OCI-LY1 (cell line): ENCODE data around the gene ZNF45.

ENCODE experiments used
- H2AFZ ChIP-seq: fragments of 200-600 bp; sonication (generic), shearing (Covaris generic); 2 replicates; pipeline ENCODE4 v1.6.0; 2014; ENCODE audit warnings: antibody characterized with exemption, mild to moderate bottlenecking, low read length
- H3F3A ChIP-seq: fragments of 200-600 bp; sonication (generic), shearing (Covaris generic); 2 replicates; pipeline ENCODE4 v1.6.0; 2014; ENCODE audit warnings: mild to moderate bottlenecking, antibody characterized with exemption, low read length, moderate library complexity; ENCODE audit not compliant: insufficient read depth
- H3K27ac ChIP-seq: fragments of 200-600 bp; sonication (generic); 2 replicates; pipeline ENCODE4 v1.5.1; 2014; ENCODE audit warnings: low read length, mixed run types, mild to moderate bottlenecking, low read depth; ENCODE audit not compliant: poor library complexity, severe bottlenecking
- H3K27me3 ChIP-seq: fragments of 200-600 bp; sonication (generic); 2 replicates; pipeline ENCODE4 v1.6.0; 2014; ENCODE audit warnings: antibody characterized with exemption, mild to moderate bottlenecking, low read length, moderate library complexity; ENCODE audit not compliant: insufficient read depth
- H3K36me3 ChIP-seq: fragments of 200-600 bp; sonication (generic); 2 replicates; pipeline ENCODE4 v1.6.1; 2014; ENCODE audit warnings: mild to moderate bottlenecking, antibody characterized with exemption, low read length, moderate library complexity, mixed read lengths; ENCODE audit not compliant: insufficient read depth
- H3K4me1 ChIP-seq: fragments of 200-600 bp; sonication (generic); 2 replicates; pipeline ENCODE4 v1.5.1; 2014; ENCODE audit warnings: mild to moderate bottlenecking, low read length, moderate library complexity; ENCODE audit not compliant: insufficient read depth, severe bottlenecking
- H3K4me2 ChIP-seq: fragments of 200-600 bp; sonication (generic), shearing (Covaris generic); 2 replicates; pipeline ENCODE4 v1.6.1; 2014; ENCODE audit warnings: low read length
- H3K4me3 ChIP-seq: fragments of 200-600 bp; sonication (generic); 2 replicates; pipeline ENCODE4 v1.5.1; 2014; ENCODE audit warnings: low read length, low read depth, mild to moderate bottlenecking, mixed read lengths; ENCODE audit not compliant: poor library complexity, severe bottlenecking
- H3K79me2 ChIP-seq: fragments of 200-600 bp; shearing (Covaris generic); 2 replicates; pipeline ENCODE4 v1.6.1; 2016; ENCODE audit warnings: mixed run types, low read length, mixed read lengths; ENCODE audit not compliant: insufficient read depth
- H3K9ac ChIP-seq: fragments of 200-600 bp; sonication (generic), shearing (Covaris generic); 2 replicates; pipeline ENCODE4 v1.6.1; 2014; ENCODE audit warnings: mild to moderate bottlenecking, low read length, mixed read lengths
- H3K9me2 ChIP-seq: fragments of 200-600 bp; sonication (generic), shearing (Covaris generic); 2 replicates; pipeline ENCODE4 v1.6.1; 2014; ENCODE audit warnings: low read depth, mild to moderate bottlenecking, low read length, mixed read lengths
- H3K9me3 ChIP-seq: fragments of 200-600 bp; shearing (Covaris generic); 2 replicates; pipeline ENCODE4 v1.6.1; 2014; ENCODE audit warnings: low read length, mixed read lengths
- H4K20me1 ChIP-seq: fragments of 200-600 bp; sonication (generic), shearing (Covaris generic); 2 replicates; pipeline ENCODE4 v1.6.0; 2016; ENCODE audit warnings: mild to moderate bottlenecking, low read length; ENCODE audit not compliant: insufficient read depth
- EZH2 ChIP-seq: fragments of 200-600 bp; sonication (generic), shearing (Covaris generic); IDR thresholded peaks from 2 replicates; pipeline ENCODE4 v1.8.0; 2017; ENCODE audit warnings: borderline replicate concordance, mixed run types, mild to moderate bottlenecking, antibody characterized with exemption, low read length, moderate library complexity, mixed read lengths
- TF ChIP-seq, protein P1 (sequence below): fragments of 200-600 bp; sonication (generic), shearing (Covaris generic); IDR thresholded peaks from 2 replicates; pipeline ENCODE4 v1.5.1; 2017; ENCODE audit warnings: mild to moderate bottlenecking, antibody characterized with exemption, low read length, moderate library complexity, mixed read lengths

ZNF45 gene

DNA sequence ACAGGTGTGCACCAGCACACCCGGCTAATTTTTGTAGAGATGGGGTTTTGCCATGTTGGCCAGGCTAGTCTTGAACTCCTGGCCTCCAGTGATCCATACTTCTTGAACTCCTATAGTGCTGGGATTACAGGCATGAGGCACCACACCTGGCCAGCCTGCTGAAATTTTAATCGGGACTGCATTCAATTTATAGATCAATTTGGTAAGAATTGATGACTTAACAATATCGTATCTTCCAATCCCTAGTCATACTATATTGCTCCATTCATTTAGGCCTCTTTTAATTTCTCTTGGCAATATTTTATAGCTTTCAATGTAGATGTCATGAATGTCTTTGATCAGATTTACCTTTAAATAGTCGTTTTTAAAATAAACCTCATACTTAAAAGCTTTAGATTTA lies 5.6 kb upstream of the ZNF45 start:
- Histone ChIP-seq H3K4me1 (peaks cover 3% of the 10 kb centered on the region), H3K9ac (no peak overlapping the region), H3K9me2 (no peaks in the 10 kb centered on the region), H4K20me1 (no peaks in the 10 kb centered on the region), H3K36me3 (no peaks in the 10 kb centered on the region; the same call in 1 of the 2 replicates), H3K79me2 (no peaks in the 10 kb centered on the region), H3K4me2 (no peak overlapping the region), H3K9me3 (peaks cover 11% of the 10 kb centered on the region; the same call in 1 of the 2 replicates), H3K4me3 (no peak overlapping the region), H3F3A (no peaks in the 10 kb centered on the region), H3K27ac (no peak overlapping the region), H3K27me3 (no peaks in the 10 kb centered on the region), H2AFZ (no peak overlapping the region)
- TF ChIP-seq EZH2: no peak
- TF ChIP-seq, protein P1, sequence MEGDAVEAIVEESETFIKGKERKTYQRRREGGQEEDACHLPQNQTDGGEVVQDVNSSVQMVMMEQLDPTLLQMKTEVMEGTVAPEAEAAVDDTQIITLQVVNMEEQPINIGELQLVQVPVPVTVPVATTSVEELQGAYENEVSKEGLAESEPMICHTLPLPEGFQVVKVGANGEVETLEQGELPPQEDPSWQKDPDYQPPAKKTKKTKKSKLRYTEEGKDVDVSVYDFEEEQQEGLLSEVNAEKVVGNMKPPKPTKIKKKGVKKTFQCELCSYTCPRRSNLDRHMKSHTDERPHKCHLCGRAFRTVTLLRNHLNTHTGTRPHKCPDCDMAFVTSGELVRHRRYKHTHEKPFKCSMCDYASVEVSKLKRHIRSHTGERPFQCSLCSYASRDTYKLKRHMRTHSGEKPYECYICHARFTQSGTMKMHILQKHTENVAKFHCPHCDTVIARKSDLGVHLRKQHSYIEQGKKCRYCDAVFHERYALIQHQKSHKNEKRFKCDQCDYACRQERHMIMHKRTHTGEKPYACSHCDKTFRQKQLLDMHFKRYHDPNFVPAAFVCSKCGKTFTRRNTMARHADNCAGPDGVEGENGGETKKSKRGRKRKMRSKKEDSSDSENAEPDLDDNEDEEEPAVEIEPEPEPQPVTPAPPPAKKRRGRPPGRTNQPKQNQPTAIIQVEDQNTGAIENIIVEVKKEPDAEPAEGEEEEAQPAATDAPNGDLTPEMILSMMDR: no peak

DNA sequence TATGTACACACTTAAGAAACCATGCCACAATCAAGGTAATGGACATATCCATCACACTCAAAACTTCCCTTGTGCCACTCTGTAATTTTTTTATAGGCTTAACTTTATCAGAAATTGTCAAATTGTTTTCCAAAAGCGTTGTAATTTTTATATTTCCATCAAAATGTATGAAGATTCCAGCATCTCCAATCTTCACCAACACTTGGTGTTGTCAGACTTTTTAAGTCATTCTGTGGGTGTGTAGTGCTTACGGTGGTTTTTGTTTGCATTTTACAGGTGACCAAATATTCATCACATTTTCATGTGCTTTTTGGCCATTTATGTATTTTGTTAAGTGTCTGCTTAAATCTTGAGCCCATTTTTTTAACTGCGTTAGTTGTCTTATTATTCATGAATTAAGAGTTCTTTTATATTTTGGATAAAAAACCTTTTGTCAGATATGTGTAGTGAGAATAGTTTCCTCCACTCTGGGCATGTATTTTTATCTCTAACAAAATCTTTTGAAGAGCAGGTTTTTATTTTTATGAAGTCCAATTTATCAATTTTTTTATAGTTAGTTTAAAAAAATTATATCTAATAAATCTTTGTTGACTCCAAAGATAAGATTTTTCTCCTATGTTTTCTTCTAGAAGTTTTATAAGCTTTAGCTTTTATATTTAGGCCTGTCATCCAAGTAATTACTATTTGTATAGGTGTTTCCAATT lies 4.6 kb upstream of the ZNF45 start:
- H3K4me1 ChIP-seq: peaks cover 8% of the 10 kb centered on the region
- no peaks in the 10 kb centered on the region for H3K79me2 ChIP-seq
- H3K27me3 ChIP-seq: no peaks in the 10 kb centered on the region
- H3K27ac ChIP-seq: no peak overlapping the region
- TF ChIP-seq EZH2: no peak
- TF ChIP-seq, protein P1: no peak
- H3K4me2 ChIP-seq: no peak overlapping the region
- no peaks in the 10 kb centered on the region for H4K20me1 ChIP-seq
- no peaks in the 10 kb centered on the region for H3F3A ChIP-seq
- H3K9me2 ChIP-seq: no peaks in the 10 kb centered on the region
- no peak overlapping the region for H2AFZ ChIP-seq
- peaks cover 11% of the 10 kb centered on the region; the same call in 1 of the 2 replicates for H3K9me3 ChIP-seq
- no peaks in the 10 kb centered on the region; the same call in 1 of the 2 replicates for H3K36me3 ChIP-seq
- no peak overlapping the region for H3K4me3 ChIP-seq
- no peak overlapping the region for H3K9ac ChIP-seq

DNA sequence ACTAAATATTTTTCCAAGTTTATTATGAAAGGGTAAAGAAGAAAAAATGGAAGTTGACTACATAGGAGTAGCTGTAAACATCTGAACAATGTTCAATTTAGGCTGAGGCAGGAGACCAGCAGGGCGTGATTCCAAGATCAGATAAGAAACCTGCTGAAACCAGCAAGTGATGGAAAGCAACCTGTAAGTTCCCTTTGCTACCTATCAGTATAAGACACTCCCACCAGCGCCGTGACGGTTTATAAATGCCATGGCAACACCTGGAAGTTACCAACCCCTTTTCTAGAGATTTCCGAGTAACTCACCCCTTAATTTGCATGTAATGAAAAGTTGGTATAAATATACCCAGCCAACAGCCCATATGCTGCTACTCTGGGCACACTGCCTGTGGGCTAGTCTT lies 1.1 kb upstream of the ZNF45 start:
- Histone ChIP-seq H3K4me3 (no peak overlapping the region), H3K4me1 (peaks cover 18% of the 10 kb centered on the region), H3K9me3 (peaks cover 11% of the 10 kb centered on the region; the same call in 1 of the 2 replicates), H4K20me1 (no peaks in the 10 kb centered on the region), H3K9ac (no peak overlapping the region), H3K79me2 (0 out of 2 replicates have a peak, but pooled peaks cover 4% of the 10 kb centered on the region), H3F3A (no peaks in the 10 kb centered on the region), H3K9me2 (no peaks in the 10 kb centered on the region), H3K36me3 (peaks cover 24% of the 10 kb centered on the region), H3K4me2 (no peak overlapping the region), H2AFZ (peak overlapping the region; percentile 98), H3K27ac (no peak overlapping the region), H3K27me3 (no peaks in the 10 kb centered on the region)
- TF ChIP-seq EZH2: no peak
